Upper lobe of right lung (tissue), 1 donor: ENCODE results near the gene CSF2RB. TPM values are rescaled to one million over a fixed set of nuclear protein-coding genes. Genes with fewer than 3 reads are reported as not detected.

Source experiments
- ATAC-seq: fragments of 200-7000 bp; cut with Tn5 transposase; one replicate; pipeline ENCODE4 v1.9.1; 2020; ENCODE audit warnings: mild to moderate bottlenecking, moderate library complexity
- DNase-seq: peaks from one replicate; pipeline ENCODE4 v3.0.0-alpha.2; 2020
- H3K27ac ChIP-seq: fragments of 200-600 bp; one replicate; pipeline ENCODE4 v1.8.0; 2022
- H3K27me3 ChIP-seq: fragments of 200-600 bp; one replicate; pipeline ENCODE4 v1.8.0; 2022; ENCODE audit warnings: mild to moderate bottlenecking
- H3K36me3 ChIP-seq: fragments of 200-600 bp; one replicate; pipeline ENCODE4 v1.8.0; 2022
- H3K4me1 ChIP-seq: fragments of 200-600 bp; one replicate; pipeline ENCODE4 v1.8.0; 2022
- H3K4me3 ChIP-seq: fragments of 200-600 bp; one replicate; pipeline ENCODE4 v1.8.0; 2022; ENCODE audit warnings: mild to moderate bottlenecking
- H3K9me3 ChIP-seq: fragments of 200-600 bp; one replicate; pipeline ENCODE4 v1.8.0; 2022
- CTCF ChIP-seq: fragments of 200-600 bp; IDR thresholded peaks from one replicate; pipeline ENCODE4 v1.8.0; 2022; ENCODE audit warnings: antibody characterized with exemption
- intact Hi-C: fragments of 100-400 bp; cut with DNase I; formaldehyde crosslinking; loops from one replicate; pipeline ENCODE4 v1.11.0; 2022
- total RNA-seq: library from RNA; stranded (reverse); fragmentation: NEBNext Ultra II Directional; extraction: Animal tissue kit (Norgen Biotek cat#: 25700); gene quantifications from one replicate; pipeline ENCODE4 v1.2.1, GENCODE V29; 2021
- donor health status: DM: no; HTN: yes; CAD: no; lungs with severe emphysema.

CSF2RB gene
- total RNA-seq, 1 donor from 2014 or later = 27.2 TPM

- ATAC-seq = no peak
- no peak for DNase-seq
- Histone ChIP-seq H3K9me3 (no peaks in the 10 kb centered on the region), H3K27me3 (no peaks in the 10 kb centered on the region), H3K27ac (no peak overlapping the region), H3K36me3 (no peaks in the 10 kb centered on the region), H3K4me3 (no peak overlapping the region), H3K4me1 (no peaks in the 10 kb centered on the region)
- no peak for TF ChIP-seq CTCF
- intact Hi-C loops = no loop called here
Measured at GRCh38 chr22:36891646-36892045, 21.8 kb upstream of the CSF2RB start.

- no peaks in the 10 kb centered on the region for H3K36me3 ChIP-seq
- no peak for DNase-seq
- H3K4me3 ChIP-seq = no peak overlapping the region
- intact Hi-C loops = no loop called here
- ATAC-seq = no peak
- TF ChIP-seq CTCF = no peak
- H3K27me3 ChIP-seq = no peaks in the 10 kb centered on the region
- no peak overlapping the region for H3K27ac ChIP-seq
- H3K9me3 ChIP-seq = no peaks in the 10 kb centered on the region
- H3K4me1 ChIP-seq = no peaks in the 10 kb centered on the region
Measured at GRCh38 chr22:36892292-36892691, 21.1 kb upstream of the CSF2RB start.

GRCh38 chr22:36893262-36893661 lies 20.2 kb upstream of the CSF2RB start:
- Histone ChIP-seq H3K36me3 (no peaks in the 10 kb centered on the region), H3K27ac (no peak overlapping the region), H3K4me1 (no peaks in the 10 kb centered on the region), H3K4me3 (no peak overlapping the region), H3K9me3 (no peaks in the 10 kb centered on the region), H3K27me3 (no peaks in the 10 kb centered on the region)
- intact Hi-C loops = no loop called here
- ATAC-seq (no peak), DNase-seq (no peak)
- no peak for TF ChIP-seq CTCF

- Histone ChIP-seq H3K9me3 (no peaks in the 10 kb centered on the region), H3K36me3 (no peaks in the 10 kb centered on the region), H3K4me3 (no peak overlapping the region), H3K27ac (no peak overlapping the region), H3K4me1 (no peaks in the 10 kb centered on the region), H3K27me3 (no peaks in the 10 kb centered on the region)
- no peak for TF ChIP-seq CTCF
- ATAC-seq = no peak
- no peak for DNase-seq
- intact Hi-C loops = no loop called here
Measured at GRCh38 chr22:36894266-36894665, 19.2 kb upstream of the CSF2RB start.

- H3K27ac ChIP-seq = no peak overlapping the region
- H3K9me3 ChIP-seq = no peaks in the 10 kb centered on the region
- H3K4me1 ChIP-seq = no peaks in the 10 kb centered on the region
- H3K4me3 ChIP-seq = no peak overlapping the region
- no peaks in the 10 kb centered on the region for H3K27me3 ChIP-seq
- no peaks in the 10 kb centered on the region for H3K36me3 ChIP-seq
- no peak for TF ChIP-seq CTCF
- intact Hi-C loops = no loop called here
- DNase-seq (no peak), ATAC-seq (no peak)
Measured at GRCh38 chr22:36897611-36898010, 15.8 kb upstream of the CSF2RB start.

- DNase-seq (no peak), ATAC-seq (no peak)
- H3K9me3 ChIP-seq = no peaks in the 10 kb centered on the region
- no peak for TF ChIP-seq CTCF
- H3K27me3 ChIP-seq = no peaks in the 10 kb centered on the region
- no peak overlapping the region for H3K4me3 ChIP-seq
- H3K27ac ChIP-seq = no peak overlapping the region
- no peaks in the 10 kb centered on the region for H3K36me3 ChIP-seq
- intact Hi-C loops = no loop called here
- no peaks in the 10 kb centered on the region for H3K4me1 ChIP-seq
Measured at GRCh38 chr22:36898690-36899089, 14.7 kb upstream of the CSF2RB start.
